Measurements from ENCODE around the gene ZNF800.

DNA sequence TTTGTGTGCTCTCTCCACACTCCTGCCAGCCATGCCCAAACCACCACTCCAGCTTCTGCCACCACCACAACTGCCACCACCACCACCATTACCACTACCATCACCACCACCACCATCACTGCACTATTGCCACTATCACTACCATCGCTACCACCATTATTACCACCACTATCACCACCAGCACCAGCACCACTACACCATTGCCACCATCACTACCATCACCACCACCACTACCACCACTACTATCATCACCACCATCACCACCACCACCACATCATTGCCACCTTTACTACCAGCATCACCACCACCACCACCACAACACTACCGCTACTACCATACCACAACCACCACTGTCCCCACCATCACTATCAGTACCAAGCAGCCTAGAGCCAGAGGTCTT, 26.0 kb upstream of the ZNF800 start:
- no peak for TF ChIP-seq POLR2A (IDR thresholded peaks at IDR 0.05)
- TF ChIP-seq, protein P1, sequence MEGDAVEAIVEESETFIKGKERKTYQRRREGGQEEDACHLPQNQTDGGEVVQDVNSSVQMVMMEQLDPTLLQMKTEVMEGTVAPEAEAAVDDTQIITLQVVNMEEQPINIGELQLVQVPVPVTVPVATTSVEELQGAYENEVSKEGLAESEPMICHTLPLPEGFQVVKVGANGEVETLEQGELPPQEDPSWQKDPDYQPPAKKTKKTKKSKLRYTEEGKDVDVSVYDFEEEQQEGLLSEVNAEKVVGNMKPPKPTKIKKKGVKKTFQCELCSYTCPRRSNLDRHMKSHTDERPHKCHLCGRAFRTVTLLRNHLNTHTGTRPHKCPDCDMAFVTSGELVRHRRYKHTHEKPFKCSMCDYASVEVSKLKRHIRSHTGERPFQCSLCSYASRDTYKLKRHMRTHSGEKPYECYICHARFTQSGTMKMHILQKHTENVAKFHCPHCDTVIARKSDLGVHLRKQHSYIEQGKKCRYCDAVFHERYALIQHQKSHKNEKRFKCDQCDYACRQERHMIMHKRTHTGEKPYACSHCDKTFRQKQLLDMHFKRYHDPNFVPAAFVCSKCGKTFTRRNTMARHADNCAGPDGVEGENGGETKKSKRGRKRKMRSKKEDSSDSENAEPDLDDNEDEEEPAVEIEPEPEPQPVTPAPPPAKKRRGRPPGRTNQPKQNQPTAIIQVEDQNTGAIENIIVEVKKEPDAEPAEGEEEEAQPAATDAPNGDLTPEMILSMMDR (IDR thresholded peaks at IDR 0.05), result no peak
- TF ChIP-seq POLR2AphosphoS5 (IDR thresholded peaks at IDR 0.05), result no peak

All from breast epithelium (tissue), 3 donors.